Measurements from ENCODE around the gene TBC1D23. TPM values are rescaled to one million over a fixed set of nuclear protein-coding genes. Genes with fewer than 3 reads are reported as not detected.
A peak's percentile ranks its signal among the peaks of the same experiment; 100 is the strongest.
"Not testable (repeated sequence)": the region's sequence is repeated elsewhere in the genome, so short reads cannot be mapped to it uniquely, and the experiment has no call there.

TBC1D23 gene
- total RNA-seq, 5 donors from 2014 or later (not counting 1 experiment from before 2014, with no cell fraction given), result 26.4 to 33.4 (median 31.9) TPM

- Histone ChIP-seq H3K4me3 (ENCODE audit: control insufficient read depth in 1 of 2, extremely low read depth in 1 of 2, low read length in 1 of 2) (no peak overlapping the region), H3K9me3 (no peaks in the 10 kb centered on the region), H3K4me1 (ENCODE audit: control insufficient read depth in 1 of 2, extremely low read depth in 1 of 2, insufficient read depth in 2 of 2, low read length in 2 of 2) (peaks cover 0 to 3% of the 10 kb centered on the region in 2 experiments), H3K27me3 (replicated peaks in 1 of 2; ENCODE audit: control insufficient read depth in 2 of 2, extremely low read depth in 1 of 2, insufficient read depth in 2 of 2, low read length in 1 of 2) (no peaks in the 10 kb centered on the region), H3K36me3 (ENCODE audit: control insufficient read depth in 2 of 2, extremely low read depth in 1 of 2, insufficient read depth in 1 of 2, low read length in 1 of 2) (peaks cover 0 to 17% of the 10 kb centered on the region in 2 donors), H3K27ac (ENCODE audit: low read length) (no peak overlapping the region)
- no peak overlapping the region for H3K27ac Mint-ChIP-seq
- H3K9me3 Mint-ChIP-seq, result no peaks in the 10 kb centered on the region
- ChIA-PET CTCF (no interaction called here), POLR2A (interaction anchor here in 1 of 2 donors (0.6 to 1.1 kb wide), 2 partner anchors 14 to 57 kb away, joined by 3 read pairs; partner anchors contain the start of gene TBC1D23)
- no CpG with 5 or more reads among the region's 2 CpGs for WGBS (ENCODE audit: insufficient coverage)
- DNase-seq, result peak in 1 of 35 experiments; percentile 11
- no peaks in the 10 kb centered on the region for H3K27me3 Mint-ChIP-seq
- ATAC-seq (replicated peaks in 1 of 4), result peak in 1 of 4 experiments; percentile 34
- peaks cover 12% of the 10 kb centered on the region for H3K36me3 Mint-ChIP-seq
- H3K4me1 Mint-ChIP-seq, result peaks cover 8 to 14% (median 11%) of the 10 kb centered on the region in 3 donors
- H3K4me3 Mint-ChIP-seq, result no peak overlapping the region
These were observed 57.1 kb downstream of the TBC1D23 start for GRCh38 chr3:100317912-100318311.

- Histone ChIP-seq H3K27me3 (replicated peaks in 1 of 2; ENCODE audit: control insufficient read depth in 2 of 2, extremely low read depth in 1 of 2, insufficient read depth in 2 of 2, low read length in 1 of 2) (no peaks in the 10 kb centered on the region), H3K36me3 (ENCODE audit: control insufficient read depth in 2 of 2, extremely low read depth in 1 of 2, insufficient read depth in 1 of 2, low read length in 1 of 2) (peaks cover 0 to 26% of the 10 kb centered on the region in 2 donors), H3K4me1 (ENCODE audit: control insufficient read depth in 1 of 2, extremely low read depth in 1 of 2, insufficient read depth in 2 of 2, low read length in 2 of 2) (peaks cover 0 to 3% of the 10 kb centered on the region in 2 experiments), H3K9me3 (no peaks in the 10 kb centered on the region), H3K4me3 (ENCODE audit: control insufficient read depth in 1 of 2, extremely low read depth in 1 of 2, low read length in 1 of 2) (no peak overlapping the region), H3K27ac (ENCODE audit: low read length) (no peak overlapping the region)
- no peak for ATAC-seq (replicated peaks in 1 of 4)
- CTCF ChIA-PET, result no interaction called here
- WGBS (ENCODE audit: insufficient coverage), result no CpG with 5 or more reads among the region's 2 CpGs
- Mint-ChIP-seq H3K36me3 (peaks cover 17% of the 10 kb centered on the region), H3K27me3 (no peaks in the 10 kb centered on the region), H3K4me1 (peaks cover 8 to 14% (median 11%) of the 10 kb centered on the region in 3 donors), H3K4me3 (no peak overlapping the region), H3K9me3 (no peaks in the 10 kb centered on the region), H3K27ac (no peak overlapping the region)
- POLR2A ChIA-PET, result no interaction called here
- no peak for DNase-seq
These were observed 59.2 kb downstream of the TBC1D23 start for GRCh38 chr3:100319951-100320350.

- DNase-seq (no peak), ATAC-seq (replicated peaks in 1 of 4) (no peak)
- H3K4me1 ChIP-seq (ENCODE audit: control insufficient read depth in 1 of 2, extremely low read depth in 1 of 2, insufficient read depth in 2 of 2, low read length in 2 of 2), result no peaks in the 10 kb centered on the region
- H3K36me3 ChIP-seq (ENCODE audit: control insufficient read depth in 2 of 2, extremely low read depth in 1 of 2, insufficient read depth in 1 of 2, low read length in 1 of 2), result peaks cover 0 to 22% of the 10 kb centered on the region in 2 donors
- ChIA-PET POLR2A (no interaction called here), CTCF (no interaction called here)
- no peak overlapping the region for H3K27ac ChIP-seq (ENCODE audit: low read length)
- H3K4me3 Mint-ChIP-seq, result no peak overlapping the region
- H3K4me3 ChIP-seq (ENCODE audit: control insufficient read depth in 1 of 2, extremely low read depth in 1 of 2, low read length in 1 of 2), result no peak overlapping the region
- peaks cover 2% of the 10 kb centered on the region for H3K9me3 ChIP-seq
- H3K9me3 Mint-ChIP-seq, result peaks cover 0 to 4% (median 2%) of the 10 kb centered on the region in 3 donors
- H3K27me3 ChIP-seq (replicated peaks in 1 of 2; ENCODE audit: control insufficient read depth in 2 of 2, extremely low read depth in 1 of 2, insufficient read depth in 2 of 2, low read length in 1 of 2), result no peaks in the 10 kb centered on the region
- no peak overlapping the region for H3K27ac Mint-ChIP-seq
- H3K4me1 Mint-ChIP-seq, result no peaks in the 10 kb centered on the region
- H3K36me3 Mint-ChIP-seq, result peaks cover 30% of the 10 kb centered on the region
- no peaks in the 10 kb centered on the region for H3K27me3 Mint-ChIP-seq
These were observed 63.3 kb downstream of the TBC1D23 start for GRCh38 chr3:100324044-100324443.

GRCh38 chr3:100325827-100326226 lies 65.0 kb downstream of the TBC1D23 start:
- Histone ChIP-seq H3K4me3 (ENCODE audit: control insufficient read depth in 1 of 2, extremely low read depth in 1 of 2, low read length in 1 of 2) (no peak overlapping the region), H3K27me3 (replicated peaks in 1 of 2; ENCODE audit: control insufficient read depth in 2 of 2, extremely low read depth in 1 of 2, insufficient read depth in 2 of 2, low read length in 1 of 2) (no peaks in the 10 kb centered on the region), H3K9me3 (peaks cover 2% of the 10 kb centered on the region), H3K4me1 (ENCODE audit: control insufficient read depth in 1 of 2, extremely low read depth in 1 of 2, insufficient read depth in 2 of 2, low read length in 2 of 2) (no peaks in the 10 kb centered on the region), H3K36me3 (ENCODE audit: control insufficient read depth in 2 of 2, extremely low read depth in 1 of 2, insufficient read depth in 1 of 2, low read length in 1 of 2) (peaks cover 0 to 14% of the 10 kb centered on the region in 2 donors), H3K27ac (ENCODE audit: low read length) (no peak overlapping the region)
- CTCF ChIA-PET, result interaction anchor here in 1 of 2 donors (1.0 kb wide), 1 partner anchor 9 kb away, joined by 3 read pairs; no protein-coding TSS in a partner anchor
- no peak for ATAC-seq (replicated peaks in 1 of 4)
- no peaks in the 10 kb centered on the region for H3K27me3 Mint-ChIP-seq
- peaks cover 23% of the 10 kb centered on the region for H3K36me3 Mint-ChIP-seq
- POLR2A ChIA-PET, result no interaction called here
- H3K4me3 Mint-ChIP-seq, result no peak overlapping the region
- peaks cover 0 to 4% (median 2%) of the 10 kb centered on the region in 3 donors for H3K9me3 Mint-ChIP-seq
- no peak for DNase-seq
- no peak overlapping the region for H3K27ac Mint-ChIP-seq
- no peaks in the 10 kb centered on the region for H3K4me1 Mint-ChIP-seq

GRCh38 chr3:100327377-100327776 lies 66.6 kb downstream of the TBC1D23 start:
- H3K27ac Mint-ChIP-seq; H3K9me3 ChIP-seq; H3K9me3 Mint-ChIP-seq; H3K27me3 ChIP-seq (replicated peaks in 1 of 2; ENCODE audit: control insufficient read depth in 2 of 2, extremely low read depth in 1 of 2, insufficient read depth in 2 of 2, low read length in 1 of 2); CTCF ChIA-PET; H3K36me3 ChIP-seq (ENCODE audit: control insufficient read depth in 2 of 2, extremely low read depth in 1 of 2, insufficient read depth in 1 of 2, low read length in 1 of 2); H3K27ac ChIP-seq (ENCODE audit: low read length); H3K4me1 Mint-ChIP-seq; ATAC-seq (replicated peaks in 1 of 4); H3K4me3 ChIP-seq (ENCODE audit: control insufficient read depth in 1 of 2, extremely low read depth in 1 of 2, low read length in 1 of 2); H3K4me1 ChIP-seq (ENCODE audit: control insufficient read depth in 1 of 2, extremely low read depth in 1 of 2, insufficient read depth in 2 of 2, low read length in 2 of 2); H3K4me3 Mint-ChIP-seq; H3K27me3 Mint-ChIP-seq; DNase-seq: not testable (repeated sequence)
- 100% methylated on average over 1 of the region's 5 CpGs for WGBS (ENCODE audit: insufficient coverage)
- POLR2A ChIA-PET, result interaction anchor here (0.6 kb wide), 2 partner anchors 35 to 67 kb away, joined by 3 read pairs; partner anchors contain the start of gene TBC1D23 (in 1 of the 2)
- H3K36me3 Mint-ChIP-seq, result peaks cover 23% of the 10 kb centered on the region

- ChIA-PET CTCF (interaction anchor here (0.5 to 0.7 kb wide), 3 partner anchors 10 to 68 kb away, joined by 3 to 6 read pairs (median 3); no protein-coding TSS in a partner anchor), POLR2A (no interaction called here)
- no peaks in the 10 kb centered on the region for H3K27me3 ChIP-seq (replicated peaks in 1 of 2; ENCODE audit: control insufficient read depth in 2 of 2, extremely low read depth in 1 of 2, insufficient read depth in 2 of 2, low read length in 1 of 2)
- peaks cover 2% of the 10 kb centered on the region for H3K9me3 ChIP-seq
- ATAC-seq (replicated peaks in 1 of 4) (no peak), DNase-seq (no peak)
- no peak overlapping the region for H3K27ac ChIP-seq (ENCODE audit: low read length)
- H3K4me1 ChIP-seq (ENCODE audit: control insufficient read depth in 1 of 2, extremely low read depth in 1 of 2, insufficient read depth in 2 of 2, low read length in 2 of 2), result peaks cover 3 to 10% of the 10 kb centered on the region in 2 experiments
- no peaks in the 10 kb centered on the region for H3K36me3 ChIP-seq (ENCODE audit: control insufficient read depth in 2 of 2, extremely low read depth in 1 of 2, insufficient read depth in 1 of 2, low read length in 1 of 2)
- Mint-ChIP-seq H3K9me3 (peaks cover 0 to 4% (median 2%) of the 10 kb centered on the region in 3 donors), H3K36me3 (peaks cover 18% of the 10 kb centered on the region), H3K4me1 (peaks cover under 1 to 11% (median 10%) of the 10 kb centered on the region in 3 donors), H3K4me3 (no peak overlapping the region), H3K27me3 (no peaks in the 10 kb centered on the region), H3K27ac (no peak overlapping the region)
- H3K4me3 ChIP-seq (ENCODE audit: control insufficient read depth in 1 of 2, extremely low read depth in 1 of 2, low read length in 1 of 2), result no peak overlapping the region
- WGBS (ENCODE audit: insufficient coverage), result 93% methylated on average over 3 of the region's 4 CpGs
These were observed 69.2 kb downstream of the TBC1D23 start for GRCh38 chr3:100329800-100330489.
